GM12878 (cell line): ENCODE results near the gene STX1B. TPM values are rescaled to one million over a fixed set of nuclear protein-coding genes. Genes with fewer than 3 reads are reported as not detected.

Experiments
- ATAC-seq: fragments of 200-7000 bp; cut with Tn5 transposase; 3 replicates; pipeline ENCODE4 v1.9.1; 2020; ENCODE audit warnings: mild to moderate bottlenecking, moderate library complexity
- BruUV-seq: library from RNA; stranded (reverse); fragments of 400-500 nt; replicated peaks from 2 replicates; lab custom pipeline; 2021; lab: Mats Ljungman, UMichigan
- CTCF ChIA-PET: fragments of 300-600 bp; sonication (Branson Sonifier 250); formaldehyde crosslinking; extraction: SDS; loops from one replicate; lab custom pipeline; 2021; ENCODE audit warnings: inconsistent platforms; lab: Yijun Ruan, JAX
- POLR2A ChIA-PET: fragments of 350-600 bp; formaldehyde crosslinking; extraction: SDS; loops from one replicate; lab custom pipeline; 2021; ENCODE audit warnings: inconsistent platforms; lab: Charles Lee
- RAD21 ChIA-PET: fragments of 300-600 bp; sonication (Branson Sonifier 250); formaldehyde crosslinking; loops from one replicate; lab custom pipeline; 2023; ENCODE audit warnings: antibody characterized with exemption; ENCODE audit not compliant: unreplicated experiment; lab: Charles Lee
- SMC1A ChIA-PET: fragments of 300-600 bp; sonication (Branson Sonifier 250); formaldehyde crosslinking; loops from one replicate; lab custom pipeline; 2023; ENCODE audit not compliant: unreplicated experiment, uncharacterized antibody; lab: Charles Lee
- DNase-seq: peaks from one replicate; pipeline ENCODE4 v3.0.0-alpha.2; 2011; ENCODE audit warnings: low read depth, low spot score
- FAIRE-seq: peaks from 3 replicates; lab custom pipeline; 2011; peaks lifted over from hg19 to GRCh38; lab: Jason Lieb, UNC
- H2AFZ ChIP-seq: 2 replicates; pipeline ENCODE4 v1.6.0; 2011; ENCODE audit warnings: low read depth, low read length, control low read depth; ENCODE audit not compliant: control insufficient read depth
- H3K27ac ChIP-seq: 2 replicates; pipeline ENCODE4 v1.5.1; 2011; ENCODE audit warnings: control low read depth; ENCODE audit not compliant: control insufficient read depth, insufficient read depth
- H3K27me3 ChIP-seq, 2 experiments: replicated peaks in 1 of 2; 2 replicates each; pipeline versions ENCODE4 v1.6.0 to v1.6.1; 2011; ENCODE audit warnings: low read length in 1 of 2; ENCODE audit not compliant: control insufficient read depth in 2 of 2, insufficient read depth in 2 of 2
- H3K36me3 ChIP-seq, 2 experiments: 2 replicates each; pipeline ENCODE4 v1.5.1; 2011; ENCODE audit warnings: low read length in 1 of 2; ENCODE audit not compliant: control insufficient read depth in 2 of 2, insufficient read depth in 2 of 2
- H3K4me1 ChIP-seq: 2 replicates; pipeline ENCODE4 v1.6.1; 2011; ENCODE audit warnings: mild to moderate bottlenecking, low read length, moderate library complexity, mixed read lengths; ENCODE audit not compliant: control insufficient read depth, insufficient read depth
- H3K4me2 ChIP-seq: 2 replicates; pipeline ENCODE4 v1.6.0; 2011; ENCODE audit warnings: control low read depth; ENCODE audit not compliant: control insufficient read depth, insufficient read depth
- H3K4me3 ChIP-seq: fragments of 200-600 bp; sonication (generic); 2 replicates; pipeline ENCODE4 v1.5.1; 2016
- H3K79me2 ChIP-seq: 2 replicates; pipeline ENCODE4 v1.6.0; 2011; ENCODE audit warnings: low read length; ENCODE audit not compliant: control insufficient read depth, insufficient read depth
- H3K9ac ChIP-seq: 2 replicates; pipeline ENCODE4 v1.8.0; 2011; ENCODE audit warnings: low read length, control low read depth, mixed read lengths; ENCODE audit not compliant: control insufficient read depth, insufficient read depth
- H3K9me3 ChIP-seq: replicated peaks from 3 replicates; pipeline ENCODE4 v1.5.1; 2011; ENCODE audit warnings: mild to moderate bottlenecking, low read length; ENCODE audit not compliant: control insufficient read depth, insufficient read depth
- H4K20me1 ChIP-seq: 2 replicates; pipeline ENCODE4 v1.6.0; 2011; ENCODE audit not compliant: control insufficient read depth, insufficient read depth
- ASH2L ChIP-seq: fragments of 300-600, 200-600 bp; sonication (generic); IDR thresholded peaks from 2 replicates; pipeline ENCODE4 v1.6.1; 2017; ENCODE audit warnings: low read depth, mild to moderate bottlenecking, borderline replicate concordance
- BMI1 ChIP-seq: fragments of 450-650 bp; IDR thresholded peaks from 2 replicates; pipeline ENCODE4 v1.6.1; 2016; ENCODE audit warnings: mild to moderate bottlenecking, moderate library complexity, borderline replicate concordance
- ESRRA ChIP-seq: IDR thresholded peaks from 2 replicates; pipeline ENCODE4 v1.6.1; 2012; ENCODE audit warnings: mild to moderate bottlenecking, low read length, improper control_type of control experiment
- FOS ChIP-seq: IDR thresholded peaks from 3 replicates; pipeline ENCODE4 v1.6.1; 2011; ENCODE audit warnings: borderline replicate concordance; ENCODE audit not compliant: insufficient read length; ENCODE audit errors: extremely low read depth
- HCFC1 ChIP-seq: fragments of 150-350 bp; IDR thresholded peaks from 2 replicates; pipeline ENCODE4 v1.6.1; 2014; ENCODE audit warnings: low read length
- MAX ChIP-seq: IDR thresholded peaks from 2 replicates; pipeline ENCODE4 v1.6.1; 2012; ENCODE audit warnings: low read depth, low read length, improper control_type of control experiment
- MEF2B ChIP-seq: fragments of 450-650 bp; IDR thresholded peaks from 2 replicates; pipeline ENCODE4 v1.6.1; 2018; ENCODE audit warnings: mild to moderate bottlenecking, moderate library complexity; ENCODE audit not compliant: partially characterized antibody, poor library complexity, severe bottlenecking
- MTA3 ChIP-seq: IDR thresholded peaks from 2 replicates; pipeline ENCODE4 v1.6.1; 2012; ENCODE audit warnings: low read length, inconsistent platforms, borderline replicate concordance
- MYC ChIP-seq: IDR thresholded peaks from 2 replicates; pipeline ENCODE4 v1.6.1; 2011; ENCODE audit warnings: mild to moderate bottlenecking, low read length, moderate library complexity, inconsistent platforms; ENCODE audit not compliant: insufficient read depth, insufficient replicate concordance, insufficient read length, severe bottlenecking
- NR2C1 ChIP-seq: fragments of 450-650 bp; IDR thresholded peaks from 2 replicates; pipeline ENCODE4 v1.6.1; 2017; ENCODE audit warnings: antibody characterized with exemption, mild to moderate bottlenecking, moderate library complexity
- NR2C2 ChIP-seq: IDR thresholded peaks from 2 replicates; pipeline ENCODE4 v1.6.1; 2011; ENCODE audit warnings: borderline replicate concordance, low read depth; ENCODE audit not compliant: control insufficient read depth, insufficient read length
- NRF1 ChIP-seq: conservative IDR thresholded peaks from 2 replicates; pipeline ENCODE4 v1.6.1; 2011; ENCODE audit warnings: mild to moderate bottlenecking, low read depth, low read length, improper control_type of control experiment
- RBBP5 ChIP-seq: fragments of 200-600 bp; sonication (generic); conservative IDR thresholded peaks from 2 replicates; pipeline ENCODE4 v1.6.1; 2016
- SMAD1 ChIP-seq: fragments of 450-650 bp; IDR thresholded peaks from 2 replicates; pipeline ENCODE4 v1.6.1; 2018; ENCODE audit warnings: mild to moderate bottlenecking, low read depth; ENCODE audit not compliant: partially characterized antibody
- SP1 ChIP-seq: IDR thresholded peaks from one replicate; pipeline ENCODE4 v1.6.1; 2011; ENCODE audit warnings: low read depth, low read length
- USF1 ChIP-seq: IDR thresholded peaks from 2 replicates; pipeline ENCODE4 v1.6.1; 2011; ENCODE audit warnings: borderline replicate concordance, low read depth, mild to moderate bottlenecking, moderate library complexity, mixed read lengths, low read length; ENCODE audit not compliant: insufficient read depth; ENCODE audit errors: extremely low read length
- ZBED1 ChIP-seq: IDR thresholded peaks from 2 replicates; pipeline ENCODE4 v1.6.1; 2016; ENCODE audit warnings: borderline replicate concordance
- WGBS: methylation state at CpG from one replicate; pipeline ENCODE4 v1.1.6; 2016; ENCODE audit warnings: low lambda C conversion rate; ENCODE audit not compliant: insufficient replicate concordance, insufficient coverage; ENCODE audit errors: missing lambda C conversion rate; 5-methylcytosine and 5-hydroxymethylcytosine counted together
- in situ Hi-C: fragments of 300-500 bp; cut with MboI; formaldehyde crosslinking; loops from 9 replicates; pipeline ENCODE4 v1.14.3; 2018; ENCODE audit warnings: mixed read lengths
- intact Hi-C: fragments of 100-400 bp; cut with micrococcal nuclease; formaldehyde crosslinking; loops from one replicate; pipeline ENCODE4 v1.14.2; 2022; ENCODE audit not compliant: unreplicated experiment
- polyA plus RNA-seq, 11 experiments: library from polyadenylated mRNA; depleted of rRNA in 4 of 11; unstranded in 6 of 11; stranded (reverse) in 5 of 11; fragments of >200 nt; fragmentation: Nextera tagmentation in 4 of 11; fragmentation: Illumina TruSeq in 1 of 11; extraction: Ambion mirVana in 4 of 11; extraction: Trizol in 1 of 11; gene quantifications; 1 replicate in 1 of 11; 2 replicates in 10 of 11; pipeline versions ENCODE4 v1.2.1 to v1.2.3, GENCODE V29; 2011 to 2016; ENCODE audit warnings: inconsistent platforms in 2 of 11, missing spikeins in 2 of 11, low read depth in 1 of 11
- total RNA-seq, 4 experiments: library from RNA; depleted of rRNA in 3 of 4; stranded (reverse); fragments of >200 nt in 3 of 4; fragmentation: Illumina TruSeq in 1 of 4; extraction: Trizol in 1 of 4; gene quantifications; 2 replicates each; pipeline versions ENCODE4 v1.2.1 to v1.2.3, GENCODE V29; 2013 to 2021
- TF ChIP-seq, protein P1 (sequence below): fragments of 450-650 bp; IDR thresholded peaks from 2 replicates; pipeline ENCODE4 v1.6.1; 2017; ENCODE audit warnings: mild to moderate bottlenecking, moderate library complexity

STX1B gene
- total and polyA plus RNA-seq, 10 of the 15 experiments (the other 5 are each of a cell fraction or from before 2014, with no cell fraction given) = 0.22 to 2.5 (median 1.1) TPM

GRCh38 chr16:30957456-30958174 lies 52.8 kb downstream of the STX1B start, which contains the start of gene SETD1A:
Gene SETD1A (plus strand): TSS chr16:30957754. CDS start chr16:30958732, 978 bp downstream.
- H3K9me3 ChIP-seq = no peaks in the 10 kb centered on the region
- peak within 1 kb of the TSS; percentile 100 for H3K9ac ChIP-seq
- peak; percentile 57 for DNase-seq
- in situ Hi-C loops = loop anchor here (10.0 kb wide), 2 partner anchors 757 to 917 kb away; partner anchors contain the start of gene ZNF267
- RAD21 ChIA-PET = interaction anchor here (0.6 kb wide), 1 partner anchor 56 kb away, joined by 3 read pairs; no protein-coding TSS in a partner anchor
- POLR2A ChIA-PET = interaction anchor here (0.6 to 0.9 kb wide), 2 partner anchors 29 to 116 kb away, joined by 3 to 5 read pairs; partner anchors contain the start of genes ZNF646 and ZNF668
- peaks cover 13% of the 10 kb centered on the region for H3K4me1 ChIP-seq
- CTCF ChIA-PET = no interaction called here
- WGBS = 1% methylated on average over 72 of the region's 85 CpGs
- peak; percentile 92 for ATAC-seq
- intact Hi-C loops = loop anchor here (10.0 kb wide), 2 partner anchors 137 to 917 kb away; partner anchors contain the start of genes VKORC1 and ZNF267
- SMC1A ChIA-PET = no interaction called here
- peaks cover 4 to 31% of the 10 kb centered on the region in 2 experiments for H3K36me3 ChIP-seq
- peaks cover 12% of the 10 kb centered on the region for H3K79me2 ChIP-seq
- no TSS peak for BruUV-seq
- peak within 1 kb of the TSS; percentile 100 for H3K27ac ChIP-seq
- H3K27me3 ChIP-seq = no peaks in the 10 kb centered on the region
- peak within 1 kb of the TSS; percentile 92 for H3K4me3 ChIP-seq
- H4K20me1 ChIP-seq = no peaks in the 10 kb centered on the region; the same call in 1 of the 2 replicates
- H2AFZ ChIP-seq = peak within 1 kb of the TSS; percentile 96
- FAIRE-seq = peak; percentile 88
- H3K4me2 ChIP-seq = peak within 1 kb of the TSS; percentile 78
- TF ChIP-seq MYC (peak; percentile 82), ESRRA (0 out of 2 replicates have a peak, but pooled peaks have one; percentile 3), NR2C1 (peak; percentile 65), SMAD1 (no peak), NR2C2 (no peak), MAX (no peak), HCFC1 (peak; percentile 78), RBBP5 (no peak; the same call in 1 of the 2 replicates), MTA3 (no peak), BMI1 (no peak), USF1 (peak; percentile 41), SP1 (peak; percentile 90), NRF1 (no peak), FOS (no peak), MEF2B (peak; percentile 62), ASH2L (peak; percentile 94; the same call in 1 of the 2 replicates), ZBED1 (no peak)
- TF ChIP-seq, protein P1, sequence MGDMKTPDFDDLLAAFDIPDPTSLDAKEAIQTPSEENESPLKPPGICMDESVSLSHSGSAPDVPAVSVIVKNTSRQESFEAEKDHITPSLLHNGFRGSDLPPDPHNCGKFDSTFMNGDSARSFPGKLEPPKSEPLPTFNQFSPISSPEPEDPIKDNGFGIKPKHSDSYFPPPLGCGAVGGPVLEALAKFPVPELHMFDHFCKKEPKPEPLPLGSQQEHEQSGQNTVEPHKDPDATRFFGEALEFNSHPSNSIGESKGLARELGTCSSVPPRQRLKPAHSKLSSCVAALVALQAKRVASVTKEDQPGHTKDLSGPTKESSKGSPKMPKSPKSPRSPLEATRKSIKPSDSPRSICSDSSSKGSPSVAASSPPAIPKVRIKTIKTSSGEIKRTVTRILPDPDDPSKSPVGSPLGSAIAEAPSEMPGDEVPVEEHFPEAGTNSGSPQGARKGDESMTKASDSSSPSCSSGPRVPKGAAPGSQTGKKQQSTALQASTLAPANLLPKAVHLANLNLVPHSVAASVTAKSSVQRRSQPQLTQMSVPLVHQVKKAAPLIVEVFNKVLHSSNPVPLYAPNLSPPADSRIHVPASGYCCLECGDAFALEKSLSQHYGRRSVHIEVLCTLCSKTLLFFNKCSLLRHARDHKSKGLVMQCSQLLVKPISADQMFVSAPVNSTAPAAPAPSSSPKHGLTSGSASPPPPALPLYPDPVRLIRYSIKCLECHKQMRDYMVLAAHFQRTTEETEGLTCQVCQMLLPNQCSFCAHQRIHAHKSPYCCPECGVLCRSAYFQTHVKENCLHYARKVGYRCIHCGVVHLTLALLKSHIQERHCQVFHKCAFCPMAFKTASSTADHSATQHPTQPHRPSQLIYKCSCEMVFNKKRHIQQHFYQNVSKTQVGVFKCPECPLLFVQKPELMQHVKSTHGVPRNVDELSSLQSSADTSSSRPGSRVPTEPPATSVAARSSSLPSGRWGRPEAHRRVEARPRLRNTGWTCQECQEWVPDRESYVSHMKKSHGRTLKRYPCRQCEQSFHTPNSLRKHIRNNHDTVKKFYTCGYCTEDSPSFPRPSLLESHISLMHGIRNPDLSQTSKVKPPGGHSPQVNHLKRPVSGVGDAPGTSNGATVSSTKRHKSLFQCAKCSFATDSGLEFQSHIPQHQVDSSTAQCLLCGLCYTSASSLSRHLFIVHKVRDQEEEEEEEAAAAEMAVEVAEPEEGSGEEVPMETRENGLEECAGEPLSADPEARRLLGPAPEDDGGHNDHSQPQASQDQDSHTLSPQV = no peak
